SU-DHL-6 (cell line): ENCODE results near the gene RSF1.

Experiments used
- H2AFZ ChIP-seq: fragments of 200-600 bp; sonication (generic); 2 replicates; pipeline ENCODE4 v1.6.1; 2014; ENCODE audit warnings: low read depth, mild to moderate bottlenecking, moderate library complexity, mixed read lengths, antibody characterized with exemption, low read length; ENCODE audit not compliant: severe bottlenecking
- H3F3A ChIP-seq: fragments of 200-600 bp; shearing (Covaris generic); 2 replicates; pipeline ENCODE4 v1.6.0; 2016; ENCODE audit warnings: antibody characterized with exemption, mild to moderate bottlenecking; ENCODE audit not compliant: insufficient read depth
- H3K27ac ChIP-seq: fragments of 200-600 bp; sonication (generic); 2 replicates; pipeline ENCODE4 v1.5.1; 2016; ENCODE audit warnings: low read depth, mild to moderate bottlenecking, low read length, moderate library complexity, mixed read lengths
- H3K27me3 ChIP-seq: fragments of 200-600 bp; sonication (generic), shearing (Covaris generic); 2 replicates; pipeline ENCODE4 v1.6.0; 2014; ENCODE audit warnings: mild to moderate bottlenecking, low read length
- H3K36me3 ChIP-seq: fragments of 200-600 bp; sonication (generic); 2 replicates; pipeline ENCODE4 v1.6.1; 2014; ENCODE audit warnings: mild to moderate bottlenecking, low read length, mixed read lengths
- H3K4me2 ChIP-seq: fragments of 300-600, 200-600 bp; shearing (Covaris generic), sonication (generic); 2 replicates; pipeline ENCODE4 v1.6.0; 2014; ENCODE audit warnings: low read length, low read depth, mild to moderate bottlenecking; ENCODE audit not compliant: poor library complexity, severe bottlenecking
- H3K4me3 ChIP-seq: fragments of 200-600 bp; sonication (generic); 2 replicates; pipeline ENCODE4 v1.5.1; 2014; ENCODE audit warnings: antibody characterized with exemption, low read length, mild to moderate bottlenecking, mixed read lengths; ENCODE audit not compliant: insufficient read depth, poor library complexity, severe bottlenecking
- H3K79me2 ChIP-seq: fragments of 200-600 bp; sonication (generic); 2 replicates; pipeline ENCODE4 v1.6.1; 2014; ENCODE audit warnings: mild to moderate bottlenecking, low read length, moderate library complexity; ENCODE audit not compliant: insufficient read depth
- H3K9ac ChIP-seq: fragments of 200-600 bp; sonication (generic); 2 replicates; pipeline ENCODE4 v1.7.0; 2014; ENCODE audit warnings: mild to moderate bottlenecking, low read length
- H3K9me2 ChIP-seq: fragments of 200-600 bp; sonication (generic); replicated peaks from 2 replicates; pipeline ENCODE4 v1.6.1; 2014; ENCODE audit warnings: low read length; ENCODE audit not compliant: insufficient read depth
- H3K9me3 ChIP-seq: fragments of 200-600 bp; sonication (generic); 2 replicates; pipeline ENCODE4 v1.6.1; 2014; ENCODE audit warnings: low read length, mixed read lengths; ENCODE audit not compliant: insufficient read depth
- H4K20me1 ChIP-seq: fragments of 200-600 bp; sonication (generic); 2 replicates; pipeline ENCODE4 v1.6.1; 2014; ENCODE audit warnings: low read depth, mild to moderate bottlenecking, antibody characterized with exemption, low read length, moderate library complexity, mixed read lengths
- CTCF ChIP-seq: fragments of 200-600 bp; sonication (generic); IDR thresholded peaks from one replicate; pipeline ENCODE4 v1.5.1; 2017; ENCODE audit warnings: antibody characterized with exemption, mild to moderate bottlenecking, low read length, moderate library complexity; ENCODE audit not compliant: insufficient read depth, poor library complexity, severe bottlenecking
- EZH2phosphoT487 ChIP-seq: fragments of 200-600 bp; sonication (generic), shearing (Covaris generic); conservative IDR thresholded peaks from 2 replicates; pipeline ENCODE4 v1.6.1; 2018; ENCODE audit warnings: mild to moderate bottlenecking, antibody characterized with exemption, low read length, moderate library complexity, mixed read lengths

The RSF1 gene

GRCh38 chr11:77654770-77655434 lies 165.6 kb downstream of the RSF1 start:
- no peaks in the 10 kb centered on the region for H3K9me2 ChIP-seq
- no peak for TF ChIP-seq EZH2phosphoT487
- TF ChIP-seq CTCF, result no peak
- H3K36me3 ChIP-seq, result no peaks in the 10 kb centered on the region
- no peak overlapping the region for H3K27ac ChIP-seq
- H4K20me1 ChIP-seq, result no peaks in the 10 kb centered on the region
- no peaks in the 10 kb centered on the region for H3K27me3 ChIP-seq
- no peaks in the 10 kb centered on the region for H3K79me2 ChIP-seq
- H3K4me2 ChIP-seq, result no peak overlapping the region
- no peak overlapping the region for H2AFZ ChIP-seq
- H3K4me3 ChIP-seq, result no peak overlapping the region
- H3F3A ChIP-seq, result peaks cover 6% of the 10 kb centered on the region; the same call in 1 of the 2 replicates
- H3K9me3 ChIP-seq, result no peaks in the 10 kb centered on the region
- H3K9ac ChIP-seq, result no peak overlapping the region

- Histone ChIP-seq H3K4me2 (no peak overlapping the region), H3F3A (no peaks in the 10 kb centered on the region), H3K4me3 (no peak overlapping the region), H3K27me3 (no peaks in the 10 kb centered on the region), H4K20me1 (no peaks in the 10 kb centered on the region), H3K27ac (no peak overlapping the region), H3K9me2 (no peaks in the 10 kb centered on the region), H3K9ac (no peak overlapping the region), H3K36me3 (no peaks in the 10 kb centered on the region), H3K9me3 (no peaks in the 10 kb centered on the region), H2AFZ (no peak overlapping the region), H3K79me2 (no peaks in the 10 kb centered on the region)
- TF ChIP-seq EZH2phosphoT487 (no peak), CTCF (no peak)
These were observed 170.4 kb downstream of the RSF1 start for GRCh38 chr11:77650123-77650522.

GRCh38 chr11:77647654-77648305 lies 172.7 kb downstream of the RSF1 start:
- Histone ChIP-seq H3K27me3 (no peaks in the 10 kb centered on the region), H4K20me1 (no peaks in the 10 kb centered on the region)

More at GRCh38 chr11:77647654-77648305, 172.7 kb downstream of the RSF1 start:
- no peaks in the 10 kb centered on the region for H3K36me3 ChIP-seq
- no peak overlapping the region for H3K4me2 ChIP-seq
- no peaks in the 10 kb centered on the region for H3K9me2 ChIP-seq
- no peak overlapping the region for H2AFZ ChIP-seq
- H3F3A ChIP-seq, result no peaks in the 10 kb centered on the region
- no peaks in the 10 kb centered on the region for H3K79me2 ChIP-seq
- no peaks in the 10 kb centered on the region for H3K9me3 ChIP-seq
- no peak overlapping the region for H3K4me3 ChIP-seq
- TF ChIP-seq CTCF, result no peak
- no peak for TF ChIP-seq EZH2phosphoT487
- H3K27ac ChIP-seq, result no peak overlapping the region
- no peak overlapping the region for H3K9ac ChIP-seq
